Measurements from ENCODE around the gene DST.

GRCh38 chr6:56424542-56425083 is 218.1 kb downstream of the DST start:
- TF ChIP-seq, protein P1, sequence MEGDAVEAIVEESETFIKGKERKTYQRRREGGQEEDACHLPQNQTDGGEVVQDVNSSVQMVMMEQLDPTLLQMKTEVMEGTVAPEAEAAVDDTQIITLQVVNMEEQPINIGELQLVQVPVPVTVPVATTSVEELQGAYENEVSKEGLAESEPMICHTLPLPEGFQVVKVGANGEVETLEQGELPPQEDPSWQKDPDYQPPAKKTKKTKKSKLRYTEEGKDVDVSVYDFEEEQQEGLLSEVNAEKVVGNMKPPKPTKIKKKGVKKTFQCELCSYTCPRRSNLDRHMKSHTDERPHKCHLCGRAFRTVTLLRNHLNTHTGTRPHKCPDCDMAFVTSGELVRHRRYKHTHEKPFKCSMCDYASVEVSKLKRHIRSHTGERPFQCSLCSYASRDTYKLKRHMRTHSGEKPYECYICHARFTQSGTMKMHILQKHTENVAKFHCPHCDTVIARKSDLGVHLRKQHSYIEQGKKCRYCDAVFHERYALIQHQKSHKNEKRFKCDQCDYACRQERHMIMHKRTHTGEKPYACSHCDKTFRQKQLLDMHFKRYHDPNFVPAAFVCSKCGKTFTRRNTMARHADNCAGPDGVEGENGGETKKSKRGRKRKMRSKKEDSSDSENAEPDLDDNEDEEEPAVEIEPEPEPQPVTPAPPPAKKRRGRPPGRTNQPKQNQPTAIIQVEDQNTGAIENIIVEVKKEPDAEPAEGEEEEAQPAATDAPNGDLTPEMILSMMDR (IDR thresholded peaks at IDR 0.05; ENCODE audit: insufficient read depth, low read length), result no peak
- TF ChIP-seq POLR2AphosphoS5 (IDR thresholded peaks at IDR 0.05; ENCODE audit: low read depth), result no peak
